ENCODE data around the gene MPC2. TPM values are rescaled to one million over a fixed set of nuclear protein-coding genes. Genes with fewer than 3 reads are reported as not detected.
A peak's percentile ranks its signal among the peaks of the same experiment; 100 is the strongest.

MPC2 gene
- total RNA-seq, 1 donor from 2014 or later: 50.8 TPM

DNA sequence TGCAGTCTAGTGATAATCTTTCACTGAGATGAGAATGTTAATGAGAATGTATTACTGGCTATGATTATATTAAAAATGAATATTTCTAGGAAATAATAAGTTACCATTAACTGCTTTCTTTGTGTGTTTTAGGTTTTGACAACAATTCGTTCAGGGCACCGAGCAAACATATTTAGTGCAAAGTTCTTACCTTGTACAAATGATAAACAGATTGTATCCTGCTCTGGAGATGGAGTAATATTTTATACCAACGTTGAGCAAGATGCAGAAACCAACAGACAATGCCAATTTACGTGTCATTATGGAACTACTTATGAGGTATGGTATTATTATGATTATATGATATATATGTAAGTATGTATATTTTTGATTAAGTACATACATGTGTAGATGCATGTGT lies 37.8 kb upstream of the MPC2 start:
- Mint-ChIP-seq H3K9me3 (ENCODE audit: unreplicated experiment) (peaks cover 6% of the 10 kb centered on the region), H3K4me1 (ENCODE audit: unreplicated experiment) (no peaks in the 10 kb centered on the region), H3K27me3 (ENCODE audit: unreplicated experiment) (no peaks in the 10 kb centered on the region), H3K36me3 (ENCODE audit: unreplicated experiment) (peaks cover 46% of the 10 kb centered on the region), H3K4me3 (ENCODE audit: unreplicated experiment) (no peak overlapping the region), H3K27ac (ENCODE audit: unreplicated experiment) (no peak overlapping the region)
- no peak for DNase-seq (ENCODE audit: extremely low spot score, unreplicated experiment)
- TF ChIP-seq CTCF (IDR thresholded peaks at IDR 0.05): no peak

GRCh38 chr1:167973832-167974231 lies 37.0 kb upstream of the MPC2 start:
- Mint-ChIP-seq H3K9me3 (ENCODE audit: unreplicated experiment) (peaks cover 6% of the 10 kb centered on the region), H3K27ac (ENCODE audit: unreplicated experiment) (no peak overlapping the region), H3K4me1 (ENCODE audit: unreplicated experiment) (no peaks in the 10 kb centered on the region), H3K4me3 (ENCODE audit: unreplicated experiment) (no peak overlapping the region), H3K36me3 (ENCODE audit: unreplicated experiment) (peaks cover 40% of the 10 kb centered on the region), H3K27me3 (ENCODE audit: unreplicated experiment) (no peaks in the 10 kb centered on the region)
- no peak for TF ChIP-seq CTCF (IDR thresholded peaks at IDR 0.05)
- DNase-seq (ENCODE audit: extremely low spot score, unreplicated experiment): no peak

DNA sequence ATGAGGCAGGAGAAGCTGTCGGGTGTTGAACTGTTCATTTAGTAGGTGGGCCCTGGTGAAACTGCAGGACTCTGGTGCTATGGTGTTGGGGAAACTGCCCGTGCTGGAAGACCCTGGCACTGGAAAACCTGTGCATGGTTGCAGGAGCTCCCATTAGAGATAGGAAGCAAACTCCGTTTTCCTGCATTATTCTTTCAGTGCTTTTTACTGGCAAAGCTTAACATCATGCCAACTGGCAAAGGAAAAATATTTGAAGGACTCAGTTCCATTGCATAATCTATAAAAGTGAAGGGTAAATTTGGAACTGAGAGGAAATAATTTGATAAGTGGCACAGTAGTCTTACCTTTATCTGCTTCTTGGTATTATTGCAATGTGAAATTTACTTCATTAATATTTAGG lies 31.7 kb upstream of the MPC2 start:
- Mint-ChIP-seq H3K4me1 (ENCODE audit: unreplicated experiment) (peaks cover 16% of the 10 kb centered on the region), H3K4me3 (ENCODE audit: unreplicated experiment) (no peak overlapping the region), H3K27me3 (ENCODE audit: unreplicated experiment) (no peaks in the 10 kb centered on the region), H3K9me3 (ENCODE audit: unreplicated experiment) (peaks cover 17% of the 10 kb centered on the region), H3K36me3 (ENCODE audit: unreplicated experiment) (peaks cover 34% of the 10 kb centered on the region), H3K27ac (ENCODE audit: unreplicated experiment) (no peak overlapping the region)
- DNase-seq (ENCODE audit: extremely low spot score, unreplicated experiment): no peak
- TF ChIP-seq CTCF (IDR thresholded peaks at IDR 0.05): no peak

DNA sequence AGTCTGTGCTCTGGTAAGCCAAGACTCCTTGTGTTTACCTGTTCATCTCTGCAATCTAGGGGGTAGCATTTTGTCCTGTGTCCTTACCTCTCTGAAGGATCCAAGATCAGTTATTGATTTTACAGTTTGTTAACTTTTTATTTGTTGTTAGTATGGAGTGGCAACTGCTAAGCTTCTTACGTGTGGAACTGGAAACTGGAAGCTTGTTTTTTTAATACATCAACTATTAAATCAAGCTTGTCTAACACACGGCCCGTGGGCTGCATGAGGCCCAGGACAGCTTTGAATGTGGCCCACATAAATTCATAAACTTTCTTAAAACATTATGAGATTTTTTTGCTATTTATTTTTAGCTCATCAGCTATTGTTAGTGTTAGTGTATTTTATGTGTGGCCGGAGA lies 29.2 kb upstream of the MPC2 start:
- TF ChIP-seq CTCF (IDR thresholded peaks at IDR 0.05): no peak
- H3K4me1 Mint-ChIP-seq (ENCODE audit: unreplicated experiment): peaks cover 20% of the 10 kb centered on the region
- peaks cover 35% of the 10 kb centered on the region for H3K36me3 Mint-ChIP-seq (ENCODE audit: unreplicated experiment)
- peak overlapping the region; percentile 3 for H3K27ac Mint-ChIP-seq (ENCODE audit: unreplicated experiment)
- DNase-seq (ENCODE audit: extremely low spot score, unreplicated experiment): no peak
- peaks cover 17% of the 10 kb centered on the region for H3K9me3 Mint-ChIP-seq (ENCODE audit: unreplicated experiment)
- H3K27me3 Mint-ChIP-seq (ENCODE audit: unreplicated experiment): no peaks in the 10 kb centered on the region
- H3K4me3 Mint-ChIP-seq (ENCODE audit: unreplicated experiment): no peak overlapping the region

- TF ChIP-seq CTCF (IDR thresholded peaks at IDR 0.05): no peak
- Mint-ChIP-seq H3K9me3 (ENCODE audit: unreplicated experiment) (peaks cover 17% of the 10 kb centered on the region), H3K27ac (ENCODE audit: unreplicated experiment) (no peak overlapping the region), H3K4me1 (ENCODE audit: unreplicated experiment) (peaks cover 20% of the 10 kb centered on the region), H3K27me3 (ENCODE audit: unreplicated experiment) (no peaks in the 10 kb centered on the region), H3K4me3 (ENCODE audit: unreplicated experiment) (no peak overlapping the region), H3K36me3 (ENCODE audit: unreplicated experiment) (peaks cover 36% of the 10 kb centered on the region)
- no peak for DNase-seq (ENCODE audit: extremely low spot score, unreplicated experiment)
Measured at GRCh38 chr1:167964646-167965045, 27.8 kb upstream of the MPC2 start.
